GM18499 (cell line): ENCODE data around the gene ZNF433.
"Not testable (repeated sequence)": the region's sequence is repeated elsewhere in the genome, so short reads cannot be mapped to it uniquely, and the experiment has no call there.

Experiments
- ATAC-seq: cut with Tn5 transposase; IDR thresholded peaks from one replicate; pipeline ENCODE4 v1.9.1; 2021; ENCODE audit warnings: moderate number of reproducible peaks; ENCODE audit not compliant: insufficient read depth, unreplicated experiment

Gene ZNF433

GRCh38 chr19:12035220-12036172 lies at the start of gene ZNF433:
Gene ZNF433, minus strand, starts transcription at chr19:12035679. Its CDS starts 140 bp downstream, at chr19:12035539.
- no peak for ATAC-seq

GRCh38 chr19:12083336-12083735 lies 47.9 kb upstream of the ZNF433 start:
- not testable (repeated sequence) for ATAC-seq

- ATAC-seq = no peak
Measured at GRCh38 chr19:12077375-12077774, 41.9 kb upstream of the ZNF433 start.

- not testable (repeated sequence) for ATAC-seq
Measured at GRCh38 chr19:12076331-12076730, 40.9 kb upstream of the ZNF433 start.

- ATAC-seq = no peak
Measured at GRCh38 chr19:12075538-12076139, 40.2 kb upstream of the ZNF433 start.

GRCh38 chr19:12064590-12065538 lies 29.4 kb upstream of the ZNF433 start, which contains the start of gene ZNF844:
Gene ZNF844, plus strand, starts transcription at chr19:12064731. Its CDS starts 143 bp downstream, at chr19:12064874.
- no peak for ATAC-seq

- ATAC-seq = no peak
Measured at GRCh38 chr19:12055784-12056183, 20.3 kb upstream of the ZNF433 start.

GRCh38 chr19:12052497-12053169 lies 17.2 kb upstream of the ZNF433 start, which contains the start of gene ZNF878:
Gene ZNF878, minus strand, starts transcription at chr19:12052961. Its CDS starts 160 bp downstream, at chr19:12052801.
- ATAC-seq = no peak

- no peak for ATAC-seq
Measured at GRCh38 chr19:12052091-12052496, 16.6 kb upstream of the ZNF433 start.

- no peak for ATAC-seq
Measured at GRCh38 chr19:12047868-12048267, 12.4 kb upstream of the ZNF433 start.

GRCh38 chr19:12043752-12044422 lies 8.4 kb upstream of the ZNF433 start:
- no peak for ATAC-seq

- ATAC-seq = no peak
Measured at GRCh38 chr19:12042893-12043292, 7.4 kb upstream of the ZNF433 start.

GRCh38 chr19:12034620-12035019 lies 859 bp downstream of the ZNF433 start:
- ATAC-seq = no peak

- ATAC-seq = no peak
Measured at GRCh38 chr19:12034198-12034597, 1.3 kb downstream of the ZNF433 start.

- ATAC-seq = no peak
Measured at GRCh38 chr19:12015753-12016116, 19.7 kb downstream of the ZNF433 start.

GRCh38 chr19:12015015-12015752 lies 20.3 kb downstream of the ZNF433 start:
- ATAC-seq = no peak

- no peak for ATAC-seq
Measured at GRCh38 chr19:12000152-12000981, 35.1 kb downstream of the ZNF433 start.

- no peak for ATAC-seq
Measured at GRCh38 chr19:11995174-11995573, 40.3 kb downstream of the ZNF433 start.
